ENCODE measurements around the gene INPP4B. TPM values are rescaled to one million over a fixed set of nuclear protein-coding genes. Genes with fewer than 3 reads are reported as not detected.

Gene INPP4B
- total RNA-seq, 4 donors from 2014 or later = 38.9 to 48.7 (median 44.2) TPM

DNA sequence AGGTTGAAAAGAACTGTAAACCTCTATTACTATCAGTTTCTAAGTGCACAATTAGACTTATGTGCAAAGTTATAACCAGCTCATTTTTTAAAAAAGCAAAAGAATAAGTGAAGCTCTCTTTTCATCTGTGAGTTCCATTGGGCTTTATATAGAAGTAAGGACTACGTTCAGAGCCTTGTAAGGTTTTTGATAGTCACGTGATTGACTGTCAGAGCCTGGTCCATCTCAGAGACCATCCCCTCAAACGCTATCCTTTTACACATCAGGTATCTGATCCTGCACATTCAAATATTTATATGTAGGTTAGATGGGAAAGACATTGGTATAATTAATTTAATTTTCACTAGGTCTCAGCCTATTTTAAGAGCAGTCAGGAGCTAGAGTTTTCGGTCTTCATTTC is 279.3 kb downstream of the INPP4B start:
- H3K27ac ChIP-seq = peak overlapping the region; percentile 38 to 84 (median 74)
- TF ChIP-seq POLR2A (IDR thresholded peaks at IDR 0.05) = no peak
- TF ChIP-seq, protein P1, sequence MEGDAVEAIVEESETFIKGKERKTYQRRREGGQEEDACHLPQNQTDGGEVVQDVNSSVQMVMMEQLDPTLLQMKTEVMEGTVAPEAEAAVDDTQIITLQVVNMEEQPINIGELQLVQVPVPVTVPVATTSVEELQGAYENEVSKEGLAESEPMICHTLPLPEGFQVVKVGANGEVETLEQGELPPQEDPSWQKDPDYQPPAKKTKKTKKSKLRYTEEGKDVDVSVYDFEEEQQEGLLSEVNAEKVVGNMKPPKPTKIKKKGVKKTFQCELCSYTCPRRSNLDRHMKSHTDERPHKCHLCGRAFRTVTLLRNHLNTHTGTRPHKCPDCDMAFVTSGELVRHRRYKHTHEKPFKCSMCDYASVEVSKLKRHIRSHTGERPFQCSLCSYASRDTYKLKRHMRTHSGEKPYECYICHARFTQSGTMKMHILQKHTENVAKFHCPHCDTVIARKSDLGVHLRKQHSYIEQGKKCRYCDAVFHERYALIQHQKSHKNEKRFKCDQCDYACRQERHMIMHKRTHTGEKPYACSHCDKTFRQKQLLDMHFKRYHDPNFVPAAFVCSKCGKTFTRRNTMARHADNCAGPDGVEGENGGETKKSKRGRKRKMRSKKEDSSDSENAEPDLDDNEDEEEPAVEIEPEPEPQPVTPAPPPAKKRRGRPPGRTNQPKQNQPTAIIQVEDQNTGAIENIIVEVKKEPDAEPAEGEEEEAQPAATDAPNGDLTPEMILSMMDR (IDR thresholded peaks at IDR 0.05) = no peak
- DNase-seq = no peak

DNA sequence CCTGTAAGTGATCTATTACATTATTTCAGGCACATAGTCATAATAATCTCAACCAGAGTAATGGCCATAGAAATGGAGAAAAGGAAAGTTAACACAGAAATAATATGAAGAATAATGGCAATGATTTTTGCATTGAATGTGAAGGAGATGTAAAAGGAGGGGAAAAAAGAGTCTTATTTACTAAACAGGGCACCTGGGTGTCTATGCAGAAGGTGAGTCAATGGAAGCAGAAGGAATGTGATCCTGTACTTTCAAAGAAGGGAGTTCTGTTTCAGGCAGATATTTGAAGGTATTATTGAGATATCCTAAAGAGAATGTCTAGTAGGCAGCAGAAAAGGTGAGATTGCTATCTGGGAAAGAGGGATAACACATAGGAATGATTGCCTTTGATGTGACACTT is 279.9 kb downstream of the INPP4B start:
- DNase-seq = no peak
- H3K27me3 ChIP-seq = no peaks in the 10 kb centered on the region
- TF ChIP-seq, protein P1 (IDR thresholded peaks at IDR 0.05) = no peak
- H3K9me3 ChIP-seq = no peaks in the 10 kb centered on the region
- H3K4me3 ChIP-seq = peak overlapping the region in 2 of 4 donors; percentile 38 to 48
- peak overlapping the region; percentile 38 to 84 (median 74) for H3K27ac ChIP-seq
- H3K4me1 ChIP-seq = peaks cover 0 to 6% (median 0%) of the 10 kb centered on the region in 4 donors
- H3K36me3 ChIP-seq = no peaks in the 10 kb centered on the region

More for the DNA sequence above, 279.3 kb downstream of the INPP4B start:
- Histone ChIP-seq H3K9me3 (no peaks in the 10 kb centered on the region), H3K36me3 (no peaks in the 10 kb centered on the region), H3K27me3 (no peaks in the 10 kb centered on the region), H3K4me3 (peak overlapping the region in 3 of 4 donors; percentile 14 to 48 (median 38)), H3K4me1 (peaks cover 0 to 6% (median 0%) of the 10 kb centered on the region in 4 donors)

DNA sequence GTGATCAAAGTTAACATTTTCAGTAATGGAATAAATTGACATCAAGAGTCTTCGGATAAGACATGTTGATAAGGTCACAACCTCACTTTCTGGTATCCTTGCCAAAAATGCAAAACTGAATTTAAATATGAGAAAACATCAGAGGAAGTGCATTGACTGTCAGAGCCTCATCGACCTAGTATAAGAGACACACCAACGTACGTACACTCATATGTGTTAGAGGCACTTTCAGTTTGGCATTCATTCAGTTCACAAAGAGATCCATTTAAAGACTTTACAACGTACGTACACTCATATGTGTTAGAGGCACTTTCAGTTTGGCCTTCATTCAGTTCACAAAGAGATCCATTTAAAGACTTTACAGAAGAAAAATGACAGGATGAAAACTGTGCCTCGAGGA is 280.3 kb downstream of the INPP4B start:
- Histone ChIP-seq H3K27ac (peak overlapping the region; percentile 38 to 84 (median 74)), H3K9me3 (no peaks in the 10 kb centered on the region), H3K36me3 (no peaks in the 10 kb centered on the region), H3K4me1 (peaks cover 0 to 6% (median 0%) of the 10 kb centered on the region in 4 donors), H3K4me3 (peak overlapping the region in 2 of 4 donors; percentile 26 to 38), H3K27me3 (no peaks in the 10 kb centered on the region)
- no peak for DNase-seq
- TF ChIP-seq, protein P1 (IDR thresholded peaks at IDR 0.05) = no peak
- peak in 1 of 2 donors; percentile 23 for TF ChIP-seq POLR2A (IDR thresholded peaks at IDR 0.05)

DNA sequence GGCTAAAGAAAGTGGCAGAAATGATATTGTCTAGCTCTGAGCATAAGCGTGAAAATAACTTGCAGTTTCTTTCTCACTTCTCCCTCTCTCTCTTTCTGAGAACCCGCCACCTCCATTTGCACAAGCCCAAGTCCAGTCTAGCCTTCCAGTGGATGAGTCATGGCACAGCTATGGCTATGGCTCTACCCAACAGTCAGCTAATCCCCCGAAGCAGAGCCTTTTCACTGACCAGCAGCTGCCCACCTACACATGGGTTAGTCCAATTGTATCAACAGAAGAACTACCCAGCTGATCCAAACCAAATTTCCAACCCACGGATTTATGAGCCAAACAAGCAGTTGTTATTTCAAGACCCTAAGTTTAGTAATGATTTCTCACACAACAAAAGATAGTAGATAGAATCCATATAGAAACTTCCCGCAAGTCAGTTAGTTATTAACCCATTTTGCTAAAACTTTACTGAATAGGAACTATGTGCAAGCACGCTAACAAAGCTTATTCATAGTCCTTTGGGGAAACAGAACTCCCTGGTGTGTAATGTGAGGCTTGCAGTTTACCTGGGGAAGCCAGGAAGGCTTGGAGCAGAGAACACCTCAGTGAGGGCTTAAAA is 282.3 kb downstream of the INPP4B start:
- Histone ChIP-seq H3K9me3 (no peaks in the 10 kb centered on the region), H3K36me3 (no peaks in the 10 kb centered on the region), H3K27me3 (no peaks in the 10 kb centered on the region), H3K4me3 (no peak overlapping the region), H3K4me1 (peaks cover 0 to 5% (median 0%) of the 10 kb centered on the region in 4 donors), H3K27ac (no peak overlapping the region)
- DNase-seq = no peak
- TF ChIP-seq POLR2A (IDR thresholded peaks at IDR 0.05) = no peak
- TF ChIP-seq, protein P1 (IDR thresholded peaks at IDR 0.05) = no peak

DNA sequence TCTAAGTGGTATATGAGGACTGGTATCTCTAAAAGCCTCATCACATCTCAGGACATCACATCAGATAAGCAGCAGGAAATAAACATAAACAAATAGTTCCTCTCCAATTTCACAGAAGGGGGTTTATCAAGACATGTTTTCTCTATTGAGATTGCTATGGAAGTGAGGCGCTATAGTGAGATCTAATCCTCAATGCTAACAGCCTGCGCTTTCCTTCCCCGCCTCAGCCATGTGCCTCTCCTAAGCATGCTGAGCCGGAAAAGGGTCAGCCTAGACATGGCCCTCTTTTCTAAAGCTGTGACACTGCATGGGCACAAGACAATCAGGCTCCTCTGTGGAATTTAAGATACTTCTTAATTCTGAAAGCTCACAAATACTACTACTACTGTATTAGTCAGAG is 286.1 kb downstream of the INPP4B start:
- Histone ChIP-seq H3K4me1 (peaks cover 0 to 4% (median 0%) of the 10 kb centered on the region in 4 donors), H3K36me3 (no peaks in the 10 kb centered on the region), H3K4me3 (no peak overlapping the region), H3K9me3 (no peaks in the 10 kb centered on the region), H3K27ac (no peak overlapping the region), H3K27me3 (no peaks in the 10 kb centered on the region)
- TF ChIP-seq, protein P1 (IDR thresholded peaks at IDR 0.05) = no peak
- TF ChIP-seq POLR2A (IDR thresholded peaks at IDR 0.05) = no peak
- no peak for DNase-seq

All from Peyer's patch (tissue), 4 donors.